PC-3 (cell line): Measurements from ENCODE around the gene GET3.

Experiments
- EZH2 ChIP-seq: fragments of 300-600 bp; sonication (generic); IDR thresholded peaks from one replicate; pipeline ENCODE4 v1.6.1; 2017; ENCODE audit warnings: antibody characterized with exemption, mild to moderate bottlenecking, low read length; ENCODE audit not compliant: unreplicated experiment
- TF ChIP-seq, protein P1 (sequence below): fragments of 300-600 bp; sonication (generic); conservative IDR thresholded peaks from 2 replicates; pipeline ENCODE4 v1.5.1; 2017; ENCODE audit warnings: antibody characterized with exemption, low read depth, mild to moderate bottlenecking, low read length

DNA sequence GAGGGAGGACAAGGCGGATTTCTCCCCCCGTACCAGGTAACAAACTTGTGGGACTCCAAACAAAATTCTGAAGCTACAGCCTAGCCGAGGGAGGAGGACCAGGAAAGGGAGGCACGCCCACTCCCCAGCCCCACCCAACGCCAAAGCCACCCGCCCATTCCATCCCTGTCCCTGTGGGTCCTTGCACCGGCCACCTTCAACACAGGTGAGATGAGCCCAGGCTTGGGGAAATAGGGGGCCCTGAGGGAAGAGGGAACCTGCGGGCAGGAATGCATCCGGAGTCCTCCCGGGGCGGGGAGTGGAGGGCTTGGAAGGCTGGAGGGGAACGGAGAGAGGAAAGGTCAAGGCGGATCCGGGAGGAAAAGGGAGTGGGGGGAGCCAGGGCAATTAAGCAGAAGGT lies 14.3 kb downstream of the GET3 start, which contains the start of gene BEST2:
- TF ChIP-seq, protein P1, sequence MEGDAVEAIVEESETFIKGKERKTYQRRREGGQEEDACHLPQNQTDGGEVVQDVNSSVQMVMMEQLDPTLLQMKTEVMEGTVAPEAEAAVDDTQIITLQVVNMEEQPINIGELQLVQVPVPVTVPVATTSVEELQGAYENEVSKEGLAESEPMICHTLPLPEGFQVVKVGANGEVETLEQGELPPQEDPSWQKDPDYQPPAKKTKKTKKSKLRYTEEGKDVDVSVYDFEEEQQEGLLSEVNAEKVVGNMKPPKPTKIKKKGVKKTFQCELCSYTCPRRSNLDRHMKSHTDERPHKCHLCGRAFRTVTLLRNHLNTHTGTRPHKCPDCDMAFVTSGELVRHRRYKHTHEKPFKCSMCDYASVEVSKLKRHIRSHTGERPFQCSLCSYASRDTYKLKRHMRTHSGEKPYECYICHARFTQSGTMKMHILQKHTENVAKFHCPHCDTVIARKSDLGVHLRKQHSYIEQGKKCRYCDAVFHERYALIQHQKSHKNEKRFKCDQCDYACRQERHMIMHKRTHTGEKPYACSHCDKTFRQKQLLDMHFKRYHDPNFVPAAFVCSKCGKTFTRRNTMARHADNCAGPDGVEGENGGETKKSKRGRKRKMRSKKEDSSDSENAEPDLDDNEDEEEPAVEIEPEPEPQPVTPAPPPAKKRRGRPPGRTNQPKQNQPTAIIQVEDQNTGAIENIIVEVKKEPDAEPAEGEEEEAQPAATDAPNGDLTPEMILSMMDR, result no peak
- TF ChIP-seq EZH2, result no peak
